Measurements from ENCODE around the gene RFX4.

Gene RFX4

DNA sequence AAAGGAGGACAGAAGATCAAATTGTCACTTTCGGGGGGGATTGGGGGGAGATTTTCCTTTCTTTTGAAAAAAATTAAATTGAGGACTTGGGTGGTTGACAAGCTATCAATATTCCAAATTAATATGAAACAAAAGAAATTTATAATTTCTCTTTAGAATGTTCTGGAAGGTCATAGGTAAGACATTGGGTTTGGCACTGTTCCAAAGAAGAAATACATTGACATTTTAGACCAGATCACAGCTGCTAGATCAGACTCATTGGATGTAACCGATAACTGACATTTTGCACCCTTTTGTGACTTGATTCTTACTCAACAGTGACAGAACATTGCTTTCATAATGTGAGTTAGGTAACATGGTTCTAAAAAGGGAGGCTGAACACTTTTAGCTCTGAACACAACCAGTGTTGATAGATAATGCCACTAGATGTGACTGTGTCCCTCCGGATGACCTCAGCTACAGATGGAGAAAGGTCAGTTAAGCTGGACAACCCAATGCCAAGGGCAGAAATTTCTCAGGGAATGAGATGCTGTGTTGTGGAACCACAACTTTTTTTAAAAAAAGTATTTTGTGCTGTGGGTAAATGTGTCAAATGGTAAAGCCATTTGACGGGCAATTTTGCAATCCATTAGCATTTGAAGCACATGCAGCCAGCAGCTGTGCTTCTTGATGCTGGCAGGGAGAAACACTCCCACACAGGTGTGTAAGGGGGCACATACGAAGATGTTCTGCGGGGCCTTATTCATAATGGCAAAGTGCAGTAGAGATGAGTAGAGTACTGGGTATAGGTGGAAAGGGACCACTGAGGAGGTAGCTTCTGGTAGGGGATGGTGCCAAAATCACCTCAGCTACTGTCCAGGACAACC lies 62.9 kb downstream of the RFX4 start:
- TF ChIP-seq, protein P1, sequence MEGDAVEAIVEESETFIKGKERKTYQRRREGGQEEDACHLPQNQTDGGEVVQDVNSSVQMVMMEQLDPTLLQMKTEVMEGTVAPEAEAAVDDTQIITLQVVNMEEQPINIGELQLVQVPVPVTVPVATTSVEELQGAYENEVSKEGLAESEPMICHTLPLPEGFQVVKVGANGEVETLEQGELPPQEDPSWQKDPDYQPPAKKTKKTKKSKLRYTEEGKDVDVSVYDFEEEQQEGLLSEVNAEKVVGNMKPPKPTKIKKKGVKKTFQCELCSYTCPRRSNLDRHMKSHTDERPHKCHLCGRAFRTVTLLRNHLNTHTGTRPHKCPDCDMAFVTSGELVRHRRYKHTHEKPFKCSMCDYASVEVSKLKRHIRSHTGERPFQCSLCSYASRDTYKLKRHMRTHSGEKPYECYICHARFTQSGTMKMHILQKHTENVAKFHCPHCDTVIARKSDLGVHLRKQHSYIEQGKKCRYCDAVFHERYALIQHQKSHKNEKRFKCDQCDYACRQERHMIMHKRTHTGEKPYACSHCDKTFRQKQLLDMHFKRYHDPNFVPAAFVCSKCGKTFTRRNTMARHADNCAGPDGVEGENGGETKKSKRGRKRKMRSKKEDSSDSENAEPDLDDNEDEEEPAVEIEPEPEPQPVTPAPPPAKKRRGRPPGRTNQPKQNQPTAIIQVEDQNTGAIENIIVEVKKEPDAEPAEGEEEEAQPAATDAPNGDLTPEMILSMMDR (IDR thresholded peaks at IDR 0.05; ENCODE audit: insufficient read depth, missing control alignments), result no peak
- no peak for DNase-seq (ENCODE audit: insufficient read length, low spot score)
- FAIRE-seq, result no peak

DNA sequence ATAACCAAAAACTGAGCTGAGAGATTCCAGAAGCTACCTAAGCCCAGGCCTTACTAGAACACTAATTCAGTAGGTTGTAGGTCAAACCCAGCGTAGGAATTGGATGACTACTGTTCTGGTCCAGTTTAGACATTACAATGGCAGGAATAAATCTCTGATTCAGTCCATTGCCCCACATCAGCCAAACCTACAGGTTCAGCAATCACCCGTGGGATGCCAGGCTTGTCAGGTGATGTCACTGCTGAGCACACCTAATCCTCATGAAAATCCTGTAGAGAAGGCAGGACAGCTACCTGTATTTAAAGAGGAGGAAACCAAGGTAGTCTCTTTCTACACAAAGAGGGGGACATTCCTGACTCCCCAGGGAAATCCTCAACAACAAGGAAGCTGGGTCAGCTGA lies 63.7 kb downstream of the RFX4 start:
- TF ChIP-seq, protein P1 (IDR thresholded peaks at IDR 0.05; ENCODE audit: insufficient read depth, missing control alignments), result no peak
- FAIRE-seq, result no peak

DNA sequence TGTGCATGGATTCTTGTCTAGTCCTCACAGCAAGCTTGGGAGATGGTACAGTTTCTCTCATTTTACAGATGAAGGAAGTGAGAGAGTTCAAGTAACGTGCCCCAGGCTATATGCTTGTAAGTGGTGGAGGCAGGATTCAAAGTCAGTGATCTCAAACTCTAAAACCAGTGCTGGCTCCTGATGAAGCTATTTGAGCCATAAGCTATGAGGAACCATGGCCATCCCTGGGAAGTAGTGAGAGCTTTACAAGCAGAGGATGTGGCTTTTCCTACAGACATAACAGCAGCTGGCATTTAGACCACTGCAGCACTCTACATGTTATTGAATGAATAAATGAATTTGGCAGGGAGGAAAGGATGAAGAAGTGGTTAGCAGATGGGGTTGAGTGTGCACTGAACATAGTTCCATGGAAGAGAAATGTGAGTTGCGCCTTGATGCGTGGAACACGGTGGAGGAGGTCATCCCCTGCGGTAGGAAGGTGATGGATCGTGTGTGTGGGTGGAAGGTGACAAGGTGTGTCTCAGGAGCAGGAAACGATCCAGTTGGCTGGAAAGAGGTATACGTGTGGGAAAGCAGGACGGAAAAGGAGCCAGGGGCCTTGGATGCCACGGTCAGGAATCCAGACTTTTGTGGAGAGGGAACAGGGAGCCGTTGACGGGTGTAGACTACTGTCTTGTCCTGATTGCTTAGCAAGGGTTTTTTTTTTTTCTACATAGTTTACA lies 65.2 kb downstream of the RFX4 start:
- TF ChIP-seq, protein P1 (IDR thresholded peaks at IDR 0.05; ENCODE audit: insufficient read depth, missing control alignments), result no peak
- FAIRE-seq, result no peak
- no peak for DNase-seq (ENCODE audit: insufficient read length, low spot score)

More for the DNA sequence above, 63.7 kb downstream of the RFX4 start:
- DNase-seq (ENCODE audit: insufficient read length, low spot score), result no peak

DNA sequence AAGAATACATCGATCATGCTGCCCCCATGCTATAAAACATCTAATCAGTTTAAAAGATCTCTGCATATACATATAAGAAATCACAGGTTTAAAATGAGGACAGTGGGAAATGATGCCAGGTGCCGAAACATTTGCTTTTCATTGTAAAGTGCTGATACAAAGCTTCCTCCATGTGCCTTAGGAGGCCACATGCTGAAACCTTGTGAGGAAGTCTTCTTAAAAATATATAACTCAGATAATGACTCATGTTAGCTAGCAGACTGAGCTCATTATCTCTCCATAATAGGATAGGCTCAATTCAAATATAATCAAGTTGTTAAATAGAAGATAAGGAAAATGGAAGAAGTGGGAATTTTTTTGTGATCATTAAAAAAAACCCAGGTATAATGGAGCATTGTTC lies 65.9 kb downstream of the RFX4 start:
- FAIRE-seq (no peak), DNase-seq (ENCODE audit: insufficient read length, low spot score) (no peak)
- TF ChIP-seq, protein P1 (IDR thresholded peaks at IDR 0.05; ENCODE audit: insufficient read depth, missing control alignments), result no peak

DNA sequence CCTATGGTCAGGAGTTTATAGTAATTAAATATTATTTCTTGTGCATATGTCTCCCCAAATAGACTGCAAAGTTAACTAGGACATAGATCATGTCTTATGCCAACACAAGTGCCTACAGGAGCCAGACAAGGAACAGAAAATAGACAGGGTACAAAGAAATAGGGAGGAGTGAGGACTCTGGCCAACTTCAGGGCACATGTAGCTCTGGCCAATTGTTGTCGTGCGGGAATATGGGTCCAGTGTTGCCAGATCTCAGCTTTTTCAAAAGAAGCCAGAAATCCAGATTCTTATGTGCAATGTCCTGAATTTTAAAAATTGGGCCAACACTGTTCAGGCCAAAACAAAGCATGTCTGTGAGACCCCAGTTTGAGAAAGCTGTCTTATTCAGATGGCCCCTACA lies 68.7 kb downstream of the RFX4 start:
- no peak for DNase-seq (ENCODE audit: insufficient read length, low spot score)
- no peak for FAIRE-seq
- TF ChIP-seq, protein P1 (IDR thresholded peaks at IDR 0.05; ENCODE audit: insufficient read depth, missing control alignments), result no peak

DNA sequence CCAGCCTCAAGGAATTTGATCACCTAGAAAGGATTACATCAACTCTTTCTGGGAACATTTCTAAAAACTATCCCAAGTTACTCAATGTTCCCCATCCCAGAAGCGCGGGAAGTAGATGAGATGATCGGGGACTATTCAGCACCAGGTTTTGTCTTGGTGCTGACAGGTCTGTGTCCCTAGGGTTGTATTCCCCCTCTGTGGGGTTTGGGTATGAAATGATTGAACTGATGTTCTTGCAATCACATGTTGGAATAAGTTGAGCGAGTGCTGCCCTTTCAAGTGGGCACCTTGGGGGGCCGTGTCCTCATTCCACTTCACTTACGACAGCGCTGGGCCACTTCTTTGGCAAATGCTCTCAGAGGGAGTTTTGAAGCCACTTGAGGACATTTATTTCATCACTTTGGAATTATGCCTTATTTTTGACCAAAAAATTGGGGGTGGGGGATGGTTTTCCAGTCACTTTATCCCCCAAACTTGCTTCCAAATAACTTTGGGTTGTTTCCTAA lies 69.8 kb downstream of the RFX4 start:
- DNase-seq (ENCODE audit: insufficient read length, low spot score) (no peak), FAIRE-seq (no peak)
- TF ChIP-seq, protein P1 (IDR thresholded peaks at IDR 0.05; ENCODE audit: insufficient read depth, missing control alignments), result no peak

Measured in D721Med (cell line).